GM18907 (cell line): ENCODE results near the gene ZMYND10.

Experiments
- ATAC-seq: cut with Tn5 transposase; IDR thresholded peaks from one replicate; pipeline ENCODE4 v1.9.1; 2021; ENCODE audit warnings: mild to moderate bottlenecking, moderate library complexity; ENCODE audit not compliant: unreplicated experiment

ZMYND10 gene

GRCh38 chr3:50327129-50327528, 18.4 kb downstream of the ZMYND10 start:
- ATAC-seq = no peak

- no peak for ATAC-seq
Observed at GRCh38 chr3:50326182-50326541, 19.4 kb downstream of the ZMYND10 start.

GRCh38 chr3:50325497-50326181, 19.9 kb downstream of the ZMYND10 start:
- ATAC-seq = no peak

- ATAC-seq = no peak
Observed at GRCh38 chr3:50325113-50325480, 20.4 kb downstream of the ZMYND10 start.

- no peak for ATAC-seq
Observed at GRCh38 chr3:50324351-50325112, 21.0 kb downstream of the ZMYND10 start.

GRCh38 chr3:50323614-50324199, 21.8 kb downstream of the ZMYND10 start:
- no peak for ATAC-seq

GRCh38 chr3:50323092-50323600, 22.4 kb downstream of the ZMYND10 start:
- no peak for ATAC-seq

- no peak for ATAC-seq
Observed at GRCh38 chr3:50322386-50323091, 23.0 kb downstream of the ZMYND10 start, which contains the start of gene HYAL2. HYAL2 (minus strand) TSS chr3:50322745; CDS start chr3:50320489, 2,256 bp downstream.

- ATAC-seq = no peak
Observed at GRCh38 chr3:50322115-50322385, 23.5 kb downstream of the ZMYND10 start.

- ATAC-seq = peak; percentile 75
Observed at GRCh38 chr3:50321336-50322114, 24.0 kb downstream of the ZMYND10 start.

- peak; percentile 48 for ATAC-seq
Observed at GRCh38 chr3:50320853-50321335, 24.6 kb downstream of the ZMYND10 start.

- no peak for ATAC-seq
Observed at GRCh38 chr3:50319894-50320625, 25.5 kb downstream of the ZMYND10 start.

GRCh38 chr3:50319181-50319893, 26.2 kb downstream of the ZMYND10 start:
- no peak for ATAC-seq

- no peak for ATAC-seq
Observed at GRCh38 chr3:50318615-50319014, 26.9 kb downstream of the ZMYND10 start.

- no peak for ATAC-seq
Observed at GRCh38 chr3:50318163-50318562, 27.4 kb downstream of the ZMYND10 start.

GRCh38 chr3:50317300-50317699, 28.2 kb downstream of the ZMYND10 start:
- ATAC-seq = no peak

- ATAC-seq = no peak
Observed at GRCh38 chr3:50316657-50317242, 28.8 kb downstream of the ZMYND10 start.

- no peak for ATAC-seq
Observed at GRCh38 chr3:50314816-50315215, 30.7 kb downstream of the ZMYND10 start.

- no peak for ATAC-seq
Observed at GRCh38 chr3:50314342-50314741, 31.2 kb downstream of the ZMYND10 start.
